SK-N-SH treated with all-trans-retinoic acid at 6 μM for 48 hours (cell line): ENCODE data around the gene APOL5.

ENCODE experiments used
- ESRRG ChIP-seq: fragments of 250-450 bp; sonication (Bioruptor Pico); IDR thresholded peaks from 2 replicates; pipeline ENCODE4 v1.6.1; 2021; ENCODE audit warnings: mild to moderate bottlenecking
- PPARA ChIP-seq: fragments of 250-450 bp; sonication (Bioruptor Pico); IDR thresholded peaks from 2 replicates; pipeline ENCODE4 v1.5.0; 2020; ENCODE audit warnings: mild to moderate bottlenecking, borderline replicate concordance
- SNAI2 ChIP-seq: fragments of 250-450 bp; sonication (Bioruptor Pico); IDR thresholded peaks from 2 replicates; pipeline ENCODE4 v1.5.0; 2020; ENCODE audit warnings: mild to moderate bottlenecking, moderate library complexity
- ZFP3 ChIP-seq: fragments of 250-450 bp; sonication (Bioruptor Pico); IDR thresholded peaks from 2 replicates; pipeline ENCODE4 v1.5.0; 2020; ENCODE audit warnings: mild to moderate bottlenecking, moderate library complexity
- ZNF8 ChIP-seq: fragments of 450-650 bp; formaldehyde crosslinking; IDR thresholded peaks from 2 replicates; pipeline ENCODE4 v1.5.0; 2020; ENCODE audit warnings: mild to moderate bottlenecking, moderate library complexity
- TF ChIP-seq, protein P1 (sequence below): fragments of 250-450 bp; sonication (Bioruptor Pico); IDR thresholded peaks from 2 replicates; pipeline ENCODE4 v1.5.0; 2020; ENCODE audit warnings: mild to moderate bottlenecking, moderate library complexity
- TF ChIP-seq, protein P2 (sequence below): fragments of 250-450 bp; sonication (Bioruptor Pico); IDR thresholded peaks from 2 replicates; pipeline ENCODE4 v1.5.1; 2021; ENCODE audit warnings: mild to moderate bottlenecking, moderate library complexity

DNA sequence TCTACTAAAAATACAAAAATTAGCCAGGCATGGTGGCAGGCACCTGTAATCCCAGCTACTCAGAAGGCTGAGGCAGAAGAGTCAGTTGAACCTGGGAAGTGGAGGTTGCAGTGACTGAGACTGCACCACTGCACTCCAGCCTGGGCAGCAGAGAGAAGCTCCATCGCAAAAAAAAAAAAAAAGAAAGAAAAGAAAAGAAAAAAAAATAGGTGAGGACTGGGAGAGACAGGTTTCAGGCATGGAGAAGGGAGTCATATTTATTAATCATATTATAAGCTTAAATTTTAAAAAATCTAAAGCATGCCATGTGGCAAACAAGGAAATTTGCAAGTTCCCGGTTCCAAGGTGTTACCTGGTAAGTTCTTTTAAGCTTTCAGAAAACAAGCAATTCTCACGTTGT lies at the start of gene APOL5:
- TF ChIP-seq ESRRG (CRISPR knock-in tag) (no peak), ZFP3 (no peak), SNAI2 (CRISPR knock-in tag) (no peak), ZNF8 (CRISPR knock-in tag) (no peak), PPARA (CRISPR knock-in tag) (no peak)
- TF ChIP-seq, protein P1, sequence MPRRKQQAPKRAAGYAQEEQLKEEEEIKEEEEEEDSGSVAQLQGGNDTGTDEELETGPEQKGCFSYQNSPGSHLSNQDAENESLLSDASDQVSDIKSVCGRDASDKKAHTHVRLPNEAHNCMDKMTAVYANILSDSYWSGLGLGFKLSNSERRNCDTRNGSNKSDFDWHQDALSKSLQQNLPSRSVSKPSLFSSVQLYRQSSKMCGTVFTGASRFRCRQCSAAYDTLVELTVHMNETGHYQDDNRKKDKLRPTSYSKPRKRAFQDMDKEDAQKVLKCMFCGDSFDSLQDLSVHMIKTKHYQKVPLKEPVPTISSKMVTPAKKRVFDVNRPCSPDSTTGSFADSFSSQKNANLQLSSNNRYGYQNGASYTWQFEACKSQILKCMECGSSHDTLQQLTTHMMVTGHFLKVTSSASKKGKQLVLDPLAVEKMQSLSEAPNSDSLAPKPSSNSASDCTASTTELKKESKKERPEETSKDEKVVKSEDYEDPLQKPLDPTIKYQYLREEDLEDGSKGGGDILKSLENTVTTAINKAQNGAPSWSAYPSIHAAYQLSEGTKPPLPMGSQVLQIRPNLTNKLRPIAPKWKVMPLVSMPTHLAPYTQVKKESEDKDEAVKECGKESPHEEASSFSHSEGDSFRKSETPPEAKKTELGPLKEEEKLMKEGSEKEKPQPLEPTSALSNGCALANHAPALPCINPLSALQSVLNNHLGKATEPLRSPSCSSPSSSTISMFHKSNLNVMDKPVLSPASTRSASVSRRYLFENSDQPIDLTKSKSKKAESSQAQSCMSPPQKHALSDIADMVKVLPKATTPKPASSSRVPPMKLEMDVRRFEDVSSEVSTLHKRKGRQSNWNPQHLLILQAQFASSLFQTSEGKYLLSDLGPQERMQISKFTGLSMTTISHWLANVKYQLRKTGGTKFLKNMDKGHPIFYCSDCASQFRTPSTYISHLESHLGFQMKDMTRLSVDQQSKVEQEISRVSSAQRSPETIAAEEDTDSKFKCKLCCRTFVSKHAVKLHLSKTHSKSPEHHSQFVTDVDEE (CRISPR knock-in tag), result no peak
- TF ChIP-seq, protein P2, sequence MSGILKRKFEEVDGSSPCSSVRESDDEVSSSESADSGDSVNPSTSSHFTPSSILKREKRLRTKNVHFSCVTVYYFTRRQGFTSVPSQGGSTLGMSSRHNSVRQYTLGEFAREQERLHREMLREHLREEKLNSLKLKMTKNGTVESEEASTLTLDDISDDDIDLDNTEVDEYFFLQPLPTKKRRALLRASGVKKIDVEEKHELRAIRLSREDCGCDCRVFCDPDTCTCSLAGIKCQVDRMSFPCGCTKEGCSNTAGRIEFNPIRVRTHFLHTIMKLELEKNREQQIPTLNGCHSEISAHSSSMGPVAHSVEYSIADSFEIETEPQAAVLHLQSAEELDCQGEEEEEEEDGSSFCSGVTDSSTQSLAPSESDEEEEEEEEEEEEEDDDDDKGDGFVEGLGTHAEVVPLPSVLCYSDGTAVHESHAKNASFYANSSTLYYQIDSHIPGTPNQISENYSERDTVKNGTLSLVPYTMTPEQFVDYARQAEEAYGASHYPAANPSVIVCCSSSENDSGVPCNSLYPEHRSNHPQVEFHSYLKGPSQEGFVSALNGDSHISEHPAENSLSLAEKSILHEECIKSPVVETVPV (CRISPR knock-in tag), result no peak
